22Rv1 (cell line): ENCODE results near the gene PPP2R5A.

Source experiments
- H3K27ac ChIP-seq: fragments of 450-650 bp; 2 replicates; pipeline ENCODE4 v1.5.1; 2017
- CTCF ChIP-seq: fragments of 450-650 bp; IDR thresholded peaks from 2 replicates; pipeline ENCODE4 v1.5.1; 2017; ENCODE audit warnings: mild to moderate bottlenecking
- ZFX ChIP-seq: fragments of 450-650 bp; IDR thresholded peaks from 2 replicates; pipeline ENCODE4 v1.6.1; 2017; ENCODE audit warnings: antibody characterized with exemption, borderline replicate concordance

Gene PPP2R5A

GRCh38 chr1:212256369-212256768 lies 28.8 kb upstream of the PPP2R5A start:
- no peak overlapping the region for H3K27ac ChIP-seq
- TF ChIP-seq CTCF: no peak

- no peak overlapping the region for H3K27ac ChIP-seq
- no peak for TF ChIP-seq ZFX
- TF ChIP-seq CTCF: no peak
These were observed 28.1 kb upstream of the PPP2R5A start for GRCh38 chr1:212257157-212257556.

DNA sequence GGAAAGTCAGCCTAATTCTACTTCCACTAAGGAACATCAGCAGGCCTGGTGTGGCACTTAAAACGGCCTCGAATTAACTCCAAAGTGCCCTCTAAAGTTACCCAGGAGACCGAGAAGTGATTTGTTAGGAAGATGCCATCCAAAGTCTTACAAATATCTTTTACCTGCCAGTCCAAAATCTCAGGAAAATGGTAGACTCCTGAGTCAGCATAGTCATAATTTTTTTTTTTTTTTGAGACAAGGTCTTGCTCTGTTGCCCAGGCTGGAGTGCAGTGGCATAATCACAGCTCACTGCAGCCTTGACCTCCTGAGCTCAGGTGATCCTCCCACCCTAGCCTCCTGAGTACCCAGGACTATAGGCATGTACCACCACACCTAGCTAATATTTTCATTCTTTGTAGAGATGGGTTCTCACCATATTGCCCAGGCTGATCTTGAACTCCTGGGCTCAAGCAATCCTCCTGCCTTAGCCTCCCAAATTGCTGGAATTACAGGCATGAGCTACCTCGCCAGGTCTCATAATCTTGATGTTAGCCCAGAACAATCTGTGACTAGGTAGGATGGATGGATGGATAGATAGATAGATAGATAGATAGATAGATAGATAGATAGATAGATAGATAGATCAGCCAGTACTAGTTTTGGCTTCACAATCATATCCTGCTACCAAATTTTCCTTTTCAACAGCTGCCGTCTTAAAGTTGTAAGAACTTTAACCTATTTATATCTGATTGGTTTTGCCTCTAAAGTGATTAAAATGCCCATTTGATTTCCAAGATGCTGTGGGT lies 25.3 kb upstream of the PPP2R5A start:
- no peak for TF ChIP-seq CTCF
- TF ChIP-seq ZFX: no peak
- no peak overlapping the region for H3K27ac ChIP-seq

GRCh38 chr1:212260557-212261355 lies 24.5 kb upstream of the PPP2R5A start:
- no peak overlapping the region for H3K27ac ChIP-seq
- TF ChIP-seq ZFX: no peak
- TF ChIP-seq CTCF: no peak

- TF ChIP-seq CTCF: no peak
- TF ChIP-seq ZFX: no peak
- no peak overlapping the region for H3K27ac ChIP-seq
These were observed 23.8 kb upstream of the PPP2R5A start for GRCh38 chr1:212261361-212261929.

GRCh38 chr1:212267017-212267416 lies 18.2 kb upstream of the PPP2R5A start:
- TF ChIP-seq CTCF (no peak), ZFX (no peak)
- H3K27ac ChIP-seq: no peak overlapping the region

- no peak overlapping the region for H3K27ac ChIP-seq
- TF ChIP-seq ZFX: no peak
- TF ChIP-seq CTCF: no peak
These were observed 17.8 kb upstream of the PPP2R5A start for GRCh38 chr1:212267460-212267859.
